DOHH2 (cell line): ENCODE results near the gene BET1.

Experiments used
- EZH2phosphoT487 ChIP-seq: fragments of 200-600 bp; sonication (generic); IDR thresholded peaks from 2 replicates; pipeline ENCODE4 v1.6.1; 2017; ENCODE audit warnings: borderline replicate concordance, mild to moderate bottlenecking, antibody characterized with exemption, low read length, moderate library complexity, mixed read lengths
- TF ChIP-seq, protein P1 (sequence below): fragments of 200-600 bp; sonication (generic); IDR thresholded peaks from one replicate; pipeline ENCODE4 v1.5.1; 2014; ENCODE audit warnings: antibody characterized with exemption, mild to moderate bottlenecking, low read depth, low read length; ENCODE audit not compliant: poor library complexity, severe bottlenecking

DNA sequence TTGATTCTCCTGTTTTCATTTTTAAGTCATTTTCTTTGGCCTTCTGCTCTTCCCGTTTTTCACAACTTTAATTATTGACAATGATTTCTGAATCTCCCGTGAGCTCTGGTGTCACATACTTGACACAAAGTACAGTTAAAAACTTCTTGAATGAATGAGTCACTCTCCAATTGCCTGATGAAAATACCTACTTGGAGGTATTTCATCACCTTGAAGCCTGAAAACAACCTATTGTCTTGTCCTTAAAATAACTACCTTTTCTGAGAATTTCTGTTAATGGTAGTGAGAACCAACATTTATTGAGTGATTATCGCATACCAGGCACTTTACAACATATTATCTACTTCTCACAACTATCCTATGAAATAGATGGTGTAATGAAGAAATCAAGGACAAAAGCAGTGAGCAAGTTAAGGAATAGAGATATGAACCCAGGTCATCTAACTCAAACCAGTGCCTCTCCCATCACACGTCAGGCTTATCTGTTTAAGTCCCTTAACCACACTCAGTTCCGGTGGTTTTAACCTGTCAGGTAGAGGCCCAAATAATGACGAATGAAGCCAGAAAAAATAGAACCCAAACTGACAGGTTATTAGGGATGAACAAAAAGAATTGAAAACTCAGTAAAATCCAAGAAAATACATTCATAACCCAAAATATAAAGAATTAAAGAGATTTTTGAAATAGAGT is 11.6 kb downstream of the BET1 start:
- TF ChIP-seq EZH2phosphoT487: no peak
- TF ChIP-seq, protein P1, sequence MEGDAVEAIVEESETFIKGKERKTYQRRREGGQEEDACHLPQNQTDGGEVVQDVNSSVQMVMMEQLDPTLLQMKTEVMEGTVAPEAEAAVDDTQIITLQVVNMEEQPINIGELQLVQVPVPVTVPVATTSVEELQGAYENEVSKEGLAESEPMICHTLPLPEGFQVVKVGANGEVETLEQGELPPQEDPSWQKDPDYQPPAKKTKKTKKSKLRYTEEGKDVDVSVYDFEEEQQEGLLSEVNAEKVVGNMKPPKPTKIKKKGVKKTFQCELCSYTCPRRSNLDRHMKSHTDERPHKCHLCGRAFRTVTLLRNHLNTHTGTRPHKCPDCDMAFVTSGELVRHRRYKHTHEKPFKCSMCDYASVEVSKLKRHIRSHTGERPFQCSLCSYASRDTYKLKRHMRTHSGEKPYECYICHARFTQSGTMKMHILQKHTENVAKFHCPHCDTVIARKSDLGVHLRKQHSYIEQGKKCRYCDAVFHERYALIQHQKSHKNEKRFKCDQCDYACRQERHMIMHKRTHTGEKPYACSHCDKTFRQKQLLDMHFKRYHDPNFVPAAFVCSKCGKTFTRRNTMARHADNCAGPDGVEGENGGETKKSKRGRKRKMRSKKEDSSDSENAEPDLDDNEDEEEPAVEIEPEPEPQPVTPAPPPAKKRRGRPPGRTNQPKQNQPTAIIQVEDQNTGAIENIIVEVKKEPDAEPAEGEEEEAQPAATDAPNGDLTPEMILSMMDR: no peak
